Activated T-cell treated with anti-CD3 and anti-CD28 coated beads, Interleukin-2, amount 50 U/mL, for 72 hours (primary cell): ENCODE data around the gene CTXN1. TPM values are rescaled to one million over a fixed set of nuclear protein-coding genes. Genes with fewer than 3 reads are reported as not detected.

ENCODE experiments used
- ATAC-seq, 2 donors: fragments of 150-1000 bp; cut with Tn5 transposase; replicated peaks in 1 of 2; 2 replicates each; pipeline ENCODE4 v1.10.0; 2021; ENCODE audit warnings: moderate library complexity in 2 of 2, mild to moderate bottlenecking in 1 of 2
- DNase-seq, 2 donors: peaks; one replicate each; pipeline ENCODE4 v3.0.0; 2021 to 2022; ENCODE audit warnings: mixed read lengths in 1 of 2
- H3K27ac Mint-ChIP-seq: one replicate; pipeline ENCODE4 v1.8.0; 2022; ENCODE audit warnings: mild to moderate bottlenecking, moderate library complexity, mixed read lengths
- H3K27me3 Mint-ChIP-seq: one replicate; pipeline ENCODE4 v1.8.0; 2022; ENCODE audit warnings: low read depth, mixed read lengths
- H3K36me3 Mint-ChIP-seq, 2 donors: one replicate each; pipeline ENCODE4 v1.8.0; 2022; ENCODE audit warnings: mixed read lengths in 2 of 2, mild to moderate bottlenecking in 1 of 2; ENCODE audit not compliant: insufficient read depth in 2 of 2
- H3K4me1 Mint-ChIP-seq: one replicate; pipeline ENCODE4 v1.8.0; 2022; ENCODE audit warnings: low read depth, mixed read lengths
- H3K4me3 Mint-ChIP-seq, 2 donors: one replicate each; pipeline ENCODE4 v1.8.0; 2022; ENCODE audit warnings: mild to moderate bottlenecking in 2 of 2, mixed read lengths in 2 of 2, moderate library complexity in 2 of 2
- H3K9me3 Mint-ChIP-seq, 2 donors: one replicate each; pipeline ENCODE4 v1.8.0; 2022; ENCODE audit warnings: mixed read lengths in 2 of 2
- total RNA-seq, 2 donors: library from RNA; stranded (reverse); gene quantifications; one replicate each; pipeline ENCODE4 v1.2.3, GENCODE V29; 2022

CTXN1 gene
- total RNA-seq, 2 donors from 2014 or later = 0.50 to 0.63 TPM

- no peak for DNase-seq
- ATAC-seq = no peak
- Mint-ChIP-seq H3K9me3 (no peaks in the 10 kb centered on the region), H3K4me1 (peaks cover 11% of the 10 kb centered on the region), H3K27ac (no peak overlapping the region), H3K27me3 (peaks cover 15% of the 10 kb centered on the region), H3K36me3 (peaks cover 0 to 12% of the 10 kb centered on the region in 2 donors), H3K4me3 (no peak overlapping the region)
Observed at GRCh38 chr19:7912697-7913564, 13.0 kb downstream of the CTXN1 start.

- Mint-ChIP-seq H3K36me3 (peaks cover 0 to 12% of the 10 kb centered on the region in 2 donors), H3K4me3 (no peak overlapping the region), H3K27ac (no peak overlapping the region), H3K27me3 (peaks cover 12% of the 10 kb centered on the region), H3K4me1 (peaks cover 10% of the 10 kb centered on the region), H3K9me3 (no peaks in the 10 kb centered on the region)
- ATAC-seq (no peak), DNase-seq (no peak)
Observed at GRCh38 chr19:7912144-7912696, 13.7 kb downstream of the CTXN1 start.

- H3K9me3 Mint-ChIP-seq = no peaks in the 10 kb centered on the region
- H3K27me3 Mint-ChIP-seq = peaks cover 12% of the 10 kb centered on the region
- H3K27ac Mint-ChIP-seq = no peak overlapping the region
- peaks cover 0 to 12% of the 10 kb centered on the region in 2 donors for H3K36me3 Mint-ChIP-seq
- DNase-seq (no peak), ATAC-seq (no peak)
- H3K4me1 Mint-ChIP-seq = peaks cover 16% of the 10 kb centered on the region
- H3K4me3 Mint-ChIP-seq = no peak overlapping the region
Observed at GRCh38 chr19:7911508-7912143, 14.3 kb downstream of the CTXN1 start.

GRCh38 chr19:7910321-7911161 is 15.4 kb downstream of the CTXN1 start:
- DNase-seq (no peak), ATAC-seq (no peak)
- H3K27ac Mint-ChIP-seq = no peak overlapping the region
- peaks cover 8% of the 10 kb centered on the region for H3K27me3 Mint-ChIP-seq
- peaks cover 2 to 12% of the 10 kb centered on the region in 2 donors for H3K36me3 Mint-ChIP-seq
- H3K9me3 Mint-ChIP-seq = no peaks in the 10 kb centered on the region
- peaks cover 20% of the 10 kb centered on the region for H3K4me1 Mint-ChIP-seq
- H3K4me3 Mint-ChIP-seq = no peak overlapping the region

- no peak for ATAC-seq
- H3K27ac Mint-ChIP-seq = no peak overlapping the region
- no peak for DNase-seq
- no peaks in the 10 kb centered on the region for H3K9me3 Mint-ChIP-seq
- no peak overlapping the region for H3K4me3 Mint-ChIP-seq
- peaks cover 25% of the 10 kb centered on the region for H3K4me1 Mint-ChIP-seq
- peaks cover 7 to 12% of the 10 kb centered on the region in 2 donors for H3K36me3 Mint-ChIP-seq
- no peaks in the 10 kb centered on the region for H3K27me3 Mint-ChIP-seq
Observed at GRCh38 chr19:7909471-7910067, 16.4 kb downstream of the CTXN1 start.

GRCh38 chr19:7908742-7909461 is 17.0 kb downstream of the CTXN1 start:
- no peak overlapping the region for H3K4me3 Mint-ChIP-seq
- no peaks in the 10 kb centered on the region for H3K27me3 Mint-ChIP-seq
- no peaks in the 10 kb centered on the region for H3K9me3 Mint-ChIP-seq
- no peak for ATAC-seq
- H3K36me3 Mint-ChIP-seq = peaks cover 8 to 12% of the 10 kb centered on the region in 2 donors
- peaks cover 29% of the 10 kb centered on the region for H3K4me1 Mint-ChIP-seq
- H3K27ac Mint-ChIP-seq = no peak overlapping the region
- DNase-seq = no peak

- no peak overlapping the region for H3K27ac Mint-ChIP-seq
- DNase-seq (no peak), ATAC-seq (no peak)
- no peaks in the 10 kb centered on the region for H3K9me3 Mint-ChIP-seq
- peaks cover 11 to 12% of the 10 kb centered on the region in 2 donors for H3K36me3 Mint-ChIP-seq
- no peaks in the 10 kb centered on the region for H3K27me3 Mint-ChIP-seq
- H3K4me1 Mint-ChIP-seq = peaks cover 30% of the 10 kb centered on the region
- H3K4me3 Mint-ChIP-seq = no peak overlapping the region
Observed at GRCh38 chr19:7908078-7908699, 17.7 kb downstream of the CTXN1 start.

- Mint-ChIP-seq H3K36me3 (peaks cover 7 to 11% of the 10 kb centered on the region in 2 donors), H3K9me3 (no peaks in the 10 kb centered on the region), H3K27me3 (no peaks in the 10 kb centered on the region), H3K4me3 (no peak overlapping the region), H3K27ac (no peak overlapping the region), H3K4me1 (peaks cover 37% of the 10 kb centered on the region)
- no peak for ATAC-seq
- no peak for DNase-seq
Observed at GRCh38 chr19:7907544-7907943, 18.4 kb downstream of the CTXN1 start.

GRCh38 chr19:7907122-7907521 is 18.8 kb downstream of the CTXN1 start:
- Mint-ChIP-seq H3K27ac (peak overlapping the region; percentile 42), H3K27me3 (no peaks in the 10 kb centered on the region), H3K36me3 (peaks cover 7 to 11% of the 10 kb centered on the region in 2 donors), H3K9me3 (no peaks in the 10 kb centered on the region), H3K4me1 (peaks cover 41% of the 10 kb centered on the region), H3K4me3 (no peak overlapping the region)
- ATAC-seq = no peak
- no peak for DNase-seq

GRCh38 chr19:7905859-7906258 is 20.1 kb downstream of the CTXN1 start:
- peak overlapping the region; percentile 73 to 96 for H3K4me3 Mint-ChIP-seq
- ATAC-seq (no peak), DNase-seq (no peak)
- H3K27ac Mint-ChIP-seq = peak overlapping the region; percentile 23
- H3K9me3 Mint-ChIP-seq = no peaks in the 10 kb centered on the region
- peaks cover 5 to 11% of the 10 kb centered on the region in 2 donors for H3K36me3 Mint-ChIP-seq
- H3K27me3 Mint-ChIP-seq = no peaks in the 10 kb centered on the region
- peaks cover 43% of the 10 kb centered on the region for H3K4me1 Mint-ChIP-seq

- H3K27ac Mint-ChIP-seq = peak overlapping the region; percentile 96
Observed at GRCh38 chr19:7905268-7905667, 20.7 kb downstream of the CTXN1 start.

More at GRCh38 chr19:7905268-7905667, 20.7 kb downstream of the CTXN1 start:
- Mint-ChIP-seq H3K9me3 (no peaks in the 10 kb centered on the region), H3K4me1 (peaks cover 43% of the 10 kb centered on the region), H3K36me3 (peaks cover 0 to 11% of the 10 kb centered on the region in 2 donors), H3K4me3 (peak overlapping the region; percentile 92 to 96), H3K27me3 (no peaks in the 10 kb centered on the region)
- ATAC-seq (no peak), DNase-seq (no peak)
